Pancreas (tissue), 10 donors: ENCODE results near the gene APBA2. TPM values are rescaled to one million over a fixed set of nuclear protein-coding genes. Genes with fewer than 3 reads are reported as not detected.

ENCODE experiments used
- ATAC-seq, 4 donors: fragments of 200-7000 bp; cut with Tn5 transposase; one replicate each; pipeline versions ENCODE4 v1.8.0 to v1.9.1; 2020; ENCODE audit warnings: mild to moderate bottlenecking in 4 of 4, moderate library complexity in 4 of 4
- DNase-seq, 6 donors: peaks; one replicate each; pipeline ENCODE4 v3.0.0-alpha.2; 2020
- FAIRE-seq: peaks from 2 replicates; lab custom pipeline; 2012; peaks lifted over from hg19 to GRCh38; lab: Jason Lieb, UNC
- H3K27ac ChIP-seq, 4 donors: fragments of 200-600 bp; sonication (generic); 1 replicate in 3 of 4; 2 replicates in 1 of 4; pipeline versions ENCODE4 v1.5.0 to v1.8.0; 2020
- H3K27me3 ChIP-seq, 4 donors: fragments of 200-600 bp; one replicate each; pipeline ENCODE4 v1.8.0; 2021
- H3K36me3 ChIP-seq, 3 donors: fragments of 200-600 bp; sonication (generic) in 1 of 3; one replicate each; pipeline versions ENCODE4 v1.5.0 to v1.8.0; 2020 to 2021
- H3K4me1 ChIP-seq, 3 donors: fragments of 200-600 bp; one replicate each; pipeline ENCODE4 v1.8.0; 2021
- H3K4me3 ChIP-seq, 4 donors: fragments of 200-600 bp; sonication (generic) in 2 of 4; one replicate each; pipeline versions ENCODE4 v1.5.0 to v1.8.0; 2020 to 2021
- H3K9me3 ChIP-seq, 4 donors: fragments of 200-600 bp; one replicate each; pipeline ENCODE4 v1.8.0; 2021
- CTCF ChIP-seq, 4 donors: fragments of 200-600 bp; sonication (generic) in 3 of 4; IDR thresholded peaks; one replicate each; pipeline versions ENCODE4 v1.5.0 to v1.8.0; 2021; ENCODE audit warnings: antibody characterized with exemption in 4 of 4
- WGBS, 2 donors: extraction: QIAGEN DNeasy Blood & Tissue Kit; methylation state at CpG; one replicate each; pipeline ENCODE4 v1.1.7; 2013; 5-methylcytosine and 5-hydroxymethylcytosine counted together
- intact Hi-C, 3 donors: fragments of 100-400 bp; cut with DNase I; formaldehyde crosslinking; loops; one replicate each; pipeline versions ENCODE4 v1.11.1 to v1.14.2; 2022
- polyA plus RNA-seq, 2 donors: library from polyadenylated mRNA; stranded (reverse); fragments of 200-250 nt; gene quantifications; one replicate each; pipeline ENCODE4 v1.2.3, GENCODE V29; 2013
- total RNA-seq, 6 donors: library from RNA; stranded (reverse); fragmentation: NEBNext Ultra II Directional in 4 of 6; extraction: Animal tissue kit (Norgen Biotek cat#: 25700) in 4 of 6; gene quantifications; one replicate each; pipeline versions ENCODE4 v1.2.1 to v1.2.4, GENCODE V29; 2021 to 2023
- donor health status: healthy with polysubstance abuse.
- donor health status: DM: no; HTN: no; CAD: no; lungs with moderate emphysema.
- donor health status: DM: no; HTN: no; CAD: no.
- donor health status: control.
- donor health status: control.
- donor health status: Bipolar disorder and iron deficiency.
- donor health status: DM: yes; HTN: yes; CAD: no.
- donor health status: DM: no; HTN: no; CAD: no.
- donor health status: DM: no; HTN: no; CAD: no.
- donor health status: DM: yes; HTN: yes; CAD: no.

APBA2 gene
- total and polyA plus RNA-seq, 8 donors: 3.9 to 10.3 (median 6.7) TPM

GRCh38 chr15:28912422-28912821, 26.6 kb downstream of the APBA2 start:
- no peaks in the 10 kb centered on the region for H3K4me1 ChIP-seq

GRCh38 chr15:28913171-28913765, 27.5 kb downstream of the APBA2 start:
- intact Hi-C loops: no loop called here
- no peak for FAIRE-seq
- DNase-seq: peak in 1 of 6 donors; percentile 41

More at GRCh38 chr15:28912422-28912821, 26.6 kb downstream of the APBA2 start:
- Histone ChIP-seq H3K27me3 (no peaks in the 10 kb centered on the region), H3K36me3 (no peaks in the 10 kb centered on the region), H3K9me3 (no peaks in the 10 kb centered on the region), H3K4me3 (no peak overlapping the region), H3K27ac (no peak overlapping the region)
- 91 to 94% methylated on average over 2 of the region's 2 CpGs for WGBS, 2 donors
- no peak for TF ChIP-seq CTCF (IDR thresholded peaks at IDR 0.05)
- DNase-seq (peak in 1 of 6 donors; percentile 29), FAIRE-seq (no peak), ATAC-seq (no peak)
- intact Hi-C loops: no loop called here

DNA sequence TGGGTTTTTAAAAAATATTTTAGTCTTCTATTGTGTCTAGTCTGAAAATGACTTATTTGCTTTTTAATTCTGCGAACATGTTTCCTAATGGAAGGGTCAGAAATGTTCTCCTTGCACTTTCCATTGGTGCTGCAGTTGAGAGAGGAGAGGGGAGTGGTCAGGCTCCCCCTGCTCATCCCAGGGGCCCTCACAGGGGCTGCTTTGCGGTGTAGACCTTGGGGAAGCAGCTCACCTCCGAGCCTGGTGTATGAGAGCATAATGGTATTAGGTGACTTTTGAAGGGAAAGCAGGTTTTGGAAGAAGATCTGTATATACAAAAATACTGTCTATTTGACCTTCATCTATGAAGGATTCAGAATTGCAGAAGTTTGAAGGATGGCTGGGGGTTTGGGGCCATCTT, 28.3 kb downstream of the APBA2 start:
- Histone ChIP-seq H3K4me1 (no peaks in the 10 kb centered on the region), H3K27me3 (no peaks in the 10 kb centered on the region), H3K27ac (no peak overlapping the region), H3K4me3 (no peak overlapping the region), H3K36me3 (no peaks in the 10 kb centered on the region), H3K9me3 (no peaks in the 10 kb centered on the region)
- ATAC-seq (no peak), FAIRE-seq (no peak), DNase-seq (peak in 1 of 6 donors; percentile 15)
- WGBS, 2 donors: 90 to 91% methylated on average over 3 of the region's 3 CpGs
- no peak for TF ChIP-seq CTCF (IDR thresholded peaks at IDR 0.05)
- intact Hi-C loops: no loop called here

More at GRCh38 chr15:28913171-28913765, 27.5 kb downstream of the APBA2 start:
- Histone ChIP-seq H3K4me3 (no peak overlapping the region), H3K36me3 (no peaks in the 10 kb centered on the region), H3K4me1 (no peaks in the 10 kb centered on the region), H3K27me3 (no peaks in the 10 kb centered on the region), H3K9me3 (no peaks in the 10 kb centered on the region), H3K27ac (no peak overlapping the region)
- no peak for TF ChIP-seq CTCF (IDR thresholded peaks at IDR 0.05)
- no peak for ATAC-seq
- WGBS, 2 donors: 87 to 89% methylated on average over 9 of the region's 9 CpGs

DNA sequence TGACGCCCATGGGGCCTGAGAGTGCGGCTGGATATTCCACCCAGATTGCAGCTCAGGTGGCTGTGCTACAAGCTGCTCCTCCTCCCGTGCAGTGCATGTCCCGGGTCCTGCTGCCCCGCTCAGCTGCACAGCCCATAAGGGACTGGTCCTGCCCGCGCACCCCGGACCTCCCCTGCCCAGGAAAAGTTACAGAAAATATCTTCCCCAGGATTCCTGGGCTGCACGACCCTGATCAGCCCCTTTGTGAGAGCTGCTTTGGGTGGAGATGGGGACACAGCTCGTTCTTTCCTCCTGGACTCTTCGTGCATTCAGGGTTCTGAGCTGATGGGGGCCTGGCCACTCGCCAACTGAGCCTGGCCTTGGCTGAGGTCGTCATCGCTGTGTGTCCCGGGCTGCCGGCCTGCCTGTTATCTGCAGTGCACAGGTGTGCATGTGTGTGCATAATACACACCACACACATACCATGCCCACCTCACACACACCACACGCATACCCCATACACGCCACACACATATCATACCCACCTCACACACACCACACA, 28.8 kb downstream of the APBA2 start:
- Histone ChIP-seq H3K9me3 (no peaks in the 10 kb centered on the region), H3K4me1 (no peaks in the 10 kb centered on the region), H3K36me3 (no peaks in the 10 kb centered on the region), H3K4me3 (no peak overlapping the region), H3K27ac (no peak overlapping the region), H3K27me3 (no peaks in the 10 kb centered on the region)
- FAIRE-seq: no peak
- no peak for TF ChIP-seq CTCF (IDR thresholded peaks at IDR 0.05)
- intact Hi-C loops: no loop called here
- WGBS, 2 donors: 53 to 54% methylated on average over 18 of the region's 18 CpGs
- peak in 2 of 4 donors; percentile 48 to 50 for ATAC-seq
- DNase-seq: peak in 3 of 6 donors; percentile 21 to 54 (median 45)
